CD4-positive, alpha-beta memory T cell (primary cell): ENCODE data around the gene TNS1. TPM values are rescaled to one million over a fixed set of nuclear protein-coding genes. Genes with fewer than 3 reads are reported as not detected.

ENCODE experiments used
- CTCF ChIA-PET: fragments of 350-600 bp; sonication (Branson Sonifier 250); formaldehyde crosslinking; loops from one replicate; lab custom pipeline; 2021; ENCODE audit warnings: inconsistent platforms; ENCODE audit not compliant: partially characterized antibody; lab: Charles Lee
- POLR2A ChIA-PET: fragments of 350-600 bp; sonication (Branson Sonifier 250); formaldehyde crosslinking; loops from one replicate; lab custom pipeline; 2021; ENCODE audit not compliant: partially characterized antibody; lab: Charles Lee
- DNase-seq, 5 donors: peaks; one replicate each; pipeline versions ENCODE4 v3.0.0 to v3.0.0-alpha.2; 2020 to 2022; ENCODE audit warnings: mixed read lengths in 1 of 5
- H3K27ac ChIP-seq: one replicate; pipeline ENCODE4 v1.7.0; 2013; ENCODE audit warnings: low read depth, low read length
- H3K27me3 ChIP-seq: 2 replicates; pipeline ENCODE4 v1.7.0; 2013; ENCODE audit warnings: mild to moderate bottlenecking, low read length, moderate library complexity; ENCODE audit not compliant: insufficient read depth
- H3K36me3 ChIP-seq: 2 replicates; pipeline ENCODE4 v1.7.0; 2013; ENCODE audit warnings: mild to moderate bottlenecking, low read length, moderate library complexity; ENCODE audit not compliant: insufficient read depth
- H3K4me1 ChIP-seq: 2 replicates; pipeline ENCODE4 v1.7.0; 2013; ENCODE audit warnings: mild to moderate bottlenecking, low read length, moderate library complexity; ENCODE audit not compliant: insufficient read depth
- H3K4me3 ChIP-seq, 2 donors: one replicate each; pipeline ENCODE4 v1.7.0; 2013; ENCODE audit warnings: low read length in 2 of 2, mild to moderate bottlenecking in 1 of 2
- H3K9me3 ChIP-seq, 2 donors: one replicate each; pipeline ENCODE4 v1.7.0; 2013; ENCODE audit warnings: low read length in 2 of 2, control low read depth in 1 of 2; ENCODE audit not compliant: control insufficient read depth in 1 of 2
- H3K27ac Mint-ChIP-seq, 7 donors: one replicate each; pipeline ENCODE4 v1.8.0; 2020 to 2021; ENCODE audit warnings: mixed read lengths in 7 of 7, mild to moderate bottlenecking in 6 of 7, inconsistent platforms in 3 of 7, moderate library complexity in 3 of 7
- H3K27me3 Mint-ChIP-seq, 2 donors: one replicate each; pipeline ENCODE4 v1.8.0; 2020 to 2021; ENCODE audit warnings: mixed read lengths in 2 of 2
- H3K36me3 Mint-ChIP-seq, 2 donors: one replicate each; pipeline ENCODE4 v1.8.0; 2020 to 2021; ENCODE audit warnings: mixed read lengths in 2 of 2, inconsistent platforms in 1 of 2, mild to moderate bottlenecking in 1 of 2
- H3K4me1 Mint-ChIP-seq, 4 donors: one replicate each; pipeline ENCODE4 v1.8.0; 2020 to 2021; ENCODE audit warnings: mixed read lengths in 4 of 4, mild to moderate bottlenecking in 1 of 4
- H3K4me3 Mint-ChIP-seq, 8 donors: one replicate each; pipeline ENCODE4 v1.8.0; 2020 to 2021; ENCODE audit warnings: mixed read lengths in 8 of 8, mild to moderate bottlenecking in 7 of 8, moderate library complexity in 6 of 8, inconsistent platforms in 3 of 8
- H3K9me3 Mint-ChIP-seq, 8 donors: one replicate each; pipeline ENCODE4 v1.8.0; 2020 to 2021; ENCODE audit warnings: mixed read lengths in 8 of 8, mild to moderate bottlenecking in 5 of 8, inconsistent platforms in 3 of 8, moderate library complexity in 1 of 8
- intact Hi-C: fragments of 100-400 bp; cut with micrococcal nuclease; formaldehyde crosslinking; loops from one replicate; pipeline ENCODE4 v1.15.1; 2023
- polyA plus RNA-seq, 2 donors: library from polyadenylated mRNA; unstranded; fragments of 300-500 nt; fragmentation: Illumina TruSeq; gene quantifications; one replicate each; pipeline ENCODE4 v1.2.3, GENCODE V29; 2021
- total RNA-seq, 2 experiments: library from RNA; stranded (reverse); gene quantifications; one replicate each; pipeline ENCODE4 v1.2.3, GENCODE V29; 2021

Gene TNS1
- total and polyA plus RNA-seq, 4 experiments from 2014 or later, result 0.78 to 1.2 TPM; not detected in 2

DNA sequence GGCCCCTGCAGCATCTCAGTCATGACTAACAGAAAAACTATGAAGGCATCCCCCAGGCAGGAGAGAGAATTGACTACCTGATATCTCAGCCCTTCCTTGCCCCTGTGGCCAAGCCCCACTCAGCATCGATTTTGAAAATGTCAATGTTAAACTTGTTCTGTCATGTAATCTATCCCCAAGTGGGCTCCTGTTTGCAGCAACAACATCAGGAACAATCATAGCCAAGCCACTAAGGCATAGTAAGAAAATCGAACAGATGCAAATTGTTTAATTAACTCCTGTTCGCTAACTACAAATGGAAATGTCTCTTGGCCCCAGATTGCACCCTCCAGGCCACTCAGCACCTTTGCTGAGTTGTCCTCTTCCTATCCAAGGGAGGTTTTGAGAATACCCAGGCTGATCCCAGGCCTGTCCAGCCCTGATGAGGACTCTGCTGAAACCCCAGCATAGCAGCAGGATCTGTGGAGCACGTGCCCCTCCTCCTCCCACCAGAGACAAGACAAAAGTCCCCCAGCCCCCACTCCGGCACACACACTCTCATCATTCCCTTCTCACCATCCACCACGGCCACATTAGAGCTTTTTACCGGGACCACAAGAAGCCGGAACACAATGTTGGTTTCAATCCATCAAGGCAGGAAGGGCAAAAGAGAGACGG is 150.1 kb downstream of the TNS1 start:
- intact Hi-C loops, result no loop called here
- Histone ChIP-seq H3K4me1 (no peaks in the 10 kb centered on the region), H3K27ac (no peak overlapping the region), H3K36me3 (no peaks in the 10 kb centered on the region), H3K4me3 (no peak overlapping the region), H3K27me3 (no peaks in the 10 kb centered on the region), H3K9me3 (no peaks in the 10 kb centered on the region)
- Mint-ChIP-seq H3K4me1 (no peaks in the 10 kb centered on the region), H3K9me3 (no peaks in the 10 kb centered on the region), H3K27ac (no peak overlapping the region), H3K36me3 (no peaks in the 10 kb centered on the region), H3K4me3 (no peak overlapping the region), H3K27me3 (peaks cover 0 to 6% of the 10 kb centered on the region in 2 donors)
- ChIA-PET POLR2A (no interaction called here), CTCF (interaction anchor here (1.3 kb wide), 1 partner anchor 67 kb away, joined by 3 read pairs; no protein-coding TSS in a partner anchor)
- DNase-seq, result no peak

- no peak overlapping the region for H3K4me3 ChIP-seq
- CTCF ChIA-PET, result interaction anchor here (1.3 kb wide), 1 partner anchor 66 kb away, joined by 3 read pairs; no protein-coding TSS in a partner anchor
- no peak overlapping the region for H3K27ac ChIP-seq
- H3K9me3 ChIP-seq, result no peaks in the 10 kb centered on the region
- DNase-seq, result no peak
- no peaks in the 10 kb centered on the region for H3K4me1 Mint-ChIP-seq
- no peaks in the 10 kb centered on the region for H3K4me1 ChIP-seq
- no peaks in the 10 kb centered on the region for H3K9me3 Mint-ChIP-seq
- POLR2A ChIA-PET, result no interaction called here
- intact Hi-C loops, result no loop called here
- H3K36me3 ChIP-seq, result no peaks in the 10 kb centered on the region
- no peak overlapping the region for H3K4me3 Mint-ChIP-seq
- H3K27ac Mint-ChIP-seq, result peak overlapping the region in 1 of 7 donors; percentile 31
- peaks cover 3 to 6% of the 10 kb centered on the region in 2 donors for H3K27me3 Mint-ChIP-seq
- no peaks in the 10 kb centered on the region for H3K27me3 ChIP-seq
- H3K36me3 Mint-ChIP-seq, result no peaks in the 10 kb centered on the region
These were observed 151.4 kb downstream of the TNS1 start for GRCh38 chr2:217851191-217852020.

GRCh38 chr2:217849154-217849975 is 153.4 kb downstream of the TNS1 start:
- no peak for DNase-seq
- H3K27ac Mint-ChIP-seq, result no peak overlapping the region
- no peaks in the 10 kb centered on the region for H3K9me3 Mint-ChIP-seq
- H3K4me3 Mint-ChIP-seq, result no peak overlapping the region
- peaks cover 3% of the 10 kb centered on the region in 2 donors for H3K27me3 Mint-ChIP-seq
- no peaks in the 10 kb centered on the region for H3K4me1 ChIP-seq
- H3K9me3 ChIP-seq, result no peaks in the 10 kb centered on the region
- ChIA-PET CTCF (no interaction called here), POLR2A (no interaction called here)
- intact Hi-C loops, result no loop called here
- no peak overlapping the region for H3K4me3 ChIP-seq
- H3K36me3 ChIP-seq, result no peaks in the 10 kb centered on the region
- H3K27ac ChIP-seq, result no peak overlapping the region
- no peaks in the 10 kb centered on the region for H3K4me1 Mint-ChIP-seq
- H3K36me3 Mint-ChIP-seq, result no peaks in the 10 kb centered on the region
- no peaks in the 10 kb centered on the region for H3K27me3 ChIP-seq

- H3K36me3 Mint-ChIP-seq, result no peaks in the 10 kb centered on the region
- intact Hi-C loops, result no loop called here
- CTCF ChIA-PET, result no interaction called here
- H3K36me3 ChIP-seq, result no peaks in the 10 kb centered on the region
- no peak overlapping the region for H3K27ac ChIP-seq
- H3K27me3 Mint-ChIP-seq, result peaks cover 3% of the 10 kb centered on the region in 2 donors
- H3K4me1 ChIP-seq, result no peaks in the 10 kb centered on the region
- POLR2A ChIA-PET, result no interaction called here
- no peak overlapping the region for H3K4me3 Mint-ChIP-seq
- H3K9me3 ChIP-seq, result no peaks in the 10 kb centered on the region
- no peaks in the 10 kb centered on the region for H3K9me3 Mint-ChIP-seq
- no peak for DNase-seq
- H3K27me3 ChIP-seq, result no peaks in the 10 kb centered on the region
- H3K27ac Mint-ChIP-seq, result no peak overlapping the region
- H3K4me1 Mint-ChIP-seq, result no peaks in the 10 kb centered on the region
- H3K4me3 ChIP-seq, result no peak overlapping the region
These were observed 154.3 kb downstream of the TNS1 start for GRCh38 chr2:217848351-217848957.

- H3K27me3 ChIP-seq, result no peaks in the 10 kb centered on the region
- no peak for DNase-seq
- H3K4me1 Mint-ChIP-seq, result no peaks in the 10 kb centered on the region
- H3K27ac ChIP-seq, result no peak overlapping the region
- no peaks in the 10 kb centered on the region for H3K9me3 ChIP-seq
- intact Hi-C loops, result no loop called here
- no peak overlapping the region for H3K4me3 ChIP-seq
- ChIA-PET CTCF (no interaction called here), POLR2A (no interaction called here)
- peaks cover 3% of the 10 kb centered on the region in 2 donors for H3K27me3 Mint-ChIP-seq
- H3K4me1 ChIP-seq, result no peaks in the 10 kb centered on the region
- H3K4me3 Mint-ChIP-seq, result no peak overlapping the region
- no peaks in the 10 kb centered on the region for H3K9me3 Mint-ChIP-seq
- no peaks in the 10 kb centered on the region for H3K36me3 Mint-ChIP-seq
- H3K36me3 ChIP-seq, result no peaks in the 10 kb centered on the region
- H3K27ac Mint-ChIP-seq, result no peak overlapping the region
These were observed 155.0 kb downstream of the TNS1 start for GRCh38 chr2:217847552-217848350.

DNA sequence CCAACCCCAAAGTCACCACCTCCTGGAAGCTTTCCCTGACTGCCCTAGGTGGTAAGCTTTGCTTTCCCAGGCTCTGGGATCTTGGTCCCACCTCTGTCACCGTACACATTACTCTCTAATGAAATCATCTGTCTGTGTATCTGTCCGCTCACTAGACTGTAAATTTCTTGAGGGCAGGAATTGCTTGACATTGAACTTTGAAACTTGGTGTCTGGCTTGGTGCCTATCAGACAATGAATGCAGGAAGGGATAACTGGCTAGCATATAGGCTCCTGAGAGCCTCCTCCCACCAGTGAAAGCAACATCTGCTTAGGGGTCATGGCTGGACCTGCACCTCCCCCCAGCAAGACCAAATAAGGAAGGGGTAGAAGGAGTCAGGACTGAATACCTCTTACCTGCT is 155.7 kb downstream of the TNS1 start:
- ChIA-PET CTCF (no interaction called here), POLR2A (no interaction called here)
- H3K9me3 ChIP-seq, result no peaks in the 10 kb centered on the region
- no peak overlapping the region for H3K27ac Mint-ChIP-seq
- intact Hi-C loops, result no loop called here
- no peak overlapping the region for H3K4me3 Mint-ChIP-seq
- no peaks in the 10 kb centered on the region for H3K4me1 ChIP-seq
- no peaks in the 10 kb centered on the region for H3K27me3 ChIP-seq
- H3K4me3 ChIP-seq, result no peak overlapping the region
- no peaks in the 10 kb centered on the region for H3K4me1 Mint-ChIP-seq
- H3K9me3 Mint-ChIP-seq, result no peaks in the 10 kb centered on the region
- H3K36me3 Mint-ChIP-seq, result no peaks in the 10 kb centered on the region
- peaks cover 3% of the 10 kb centered on the region in 2 donors for H3K27me3 Mint-ChIP-seq
- no peak for DNase-seq
- no peak overlapping the region for H3K27ac ChIP-seq
- H3K36me3 ChIP-seq, result no peaks in the 10 kb centered on the region
